Activated T-cell treated with anti-CD3 and anti-CD28 coated beads, Interleukin-2, amount 50 U/mL, for 48 hours (primary cell): ENCODE measurements around the gene HOXA13.
A peak's percentile ranks its signal among the peaks of the same experiment; 100 is the strongest.

Source experiments
- DNase-seq, 2 experiments: peaks; one replicate each; pipeline ENCODE4 v3.0.0-alpha.2; 2020

The HOXA13 gene

DNA sequence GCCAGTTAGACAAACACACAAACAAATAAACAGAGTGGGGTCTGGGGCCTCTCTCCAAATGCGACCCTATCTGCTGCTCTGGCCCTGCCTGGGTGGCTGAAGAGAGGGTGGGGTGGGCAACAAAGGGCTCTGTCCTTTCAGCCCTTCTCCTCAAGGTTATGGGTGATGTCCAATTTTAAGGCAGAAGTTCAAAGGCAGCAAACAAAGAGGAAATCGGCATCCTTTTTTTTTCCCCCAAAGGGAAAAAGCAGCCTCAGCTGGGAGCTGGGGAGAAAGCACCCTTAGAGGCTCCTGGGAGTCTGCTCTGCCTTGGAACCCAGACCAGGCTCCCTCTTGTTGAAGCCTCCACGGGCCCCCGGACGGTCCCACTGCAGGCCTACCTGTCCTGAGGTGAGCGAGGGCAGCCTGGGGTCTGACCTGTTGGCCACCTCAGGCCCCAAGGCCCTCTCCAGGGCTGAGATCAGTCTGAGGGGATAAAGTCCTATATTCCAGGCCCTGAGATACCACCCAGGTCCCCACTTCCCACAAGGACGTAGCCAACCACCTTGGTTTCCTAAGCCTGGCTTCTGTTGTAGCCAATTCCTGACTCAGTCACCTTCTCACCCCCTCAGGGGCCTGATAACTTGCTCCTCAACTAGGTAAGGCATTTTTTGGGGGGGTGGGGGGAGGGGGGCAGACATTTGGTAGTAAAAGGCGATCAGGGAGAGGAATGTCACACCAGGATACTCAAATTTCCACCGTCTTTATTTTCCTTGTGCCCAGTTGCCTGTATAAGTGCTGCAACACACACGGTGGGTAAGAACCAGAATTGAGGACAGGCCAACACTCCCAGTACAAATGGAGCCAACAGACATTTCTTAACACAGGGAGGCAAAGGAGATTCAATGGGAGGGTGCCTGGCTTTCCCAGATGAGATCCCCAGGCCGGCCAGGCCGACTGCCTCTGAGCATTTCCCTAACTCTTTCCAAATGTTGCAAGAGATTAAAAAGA, 19.2 kb downstream of the HOXA13 start:
- peak; percentile 12 to 14 for DNase-seq

DNA sequence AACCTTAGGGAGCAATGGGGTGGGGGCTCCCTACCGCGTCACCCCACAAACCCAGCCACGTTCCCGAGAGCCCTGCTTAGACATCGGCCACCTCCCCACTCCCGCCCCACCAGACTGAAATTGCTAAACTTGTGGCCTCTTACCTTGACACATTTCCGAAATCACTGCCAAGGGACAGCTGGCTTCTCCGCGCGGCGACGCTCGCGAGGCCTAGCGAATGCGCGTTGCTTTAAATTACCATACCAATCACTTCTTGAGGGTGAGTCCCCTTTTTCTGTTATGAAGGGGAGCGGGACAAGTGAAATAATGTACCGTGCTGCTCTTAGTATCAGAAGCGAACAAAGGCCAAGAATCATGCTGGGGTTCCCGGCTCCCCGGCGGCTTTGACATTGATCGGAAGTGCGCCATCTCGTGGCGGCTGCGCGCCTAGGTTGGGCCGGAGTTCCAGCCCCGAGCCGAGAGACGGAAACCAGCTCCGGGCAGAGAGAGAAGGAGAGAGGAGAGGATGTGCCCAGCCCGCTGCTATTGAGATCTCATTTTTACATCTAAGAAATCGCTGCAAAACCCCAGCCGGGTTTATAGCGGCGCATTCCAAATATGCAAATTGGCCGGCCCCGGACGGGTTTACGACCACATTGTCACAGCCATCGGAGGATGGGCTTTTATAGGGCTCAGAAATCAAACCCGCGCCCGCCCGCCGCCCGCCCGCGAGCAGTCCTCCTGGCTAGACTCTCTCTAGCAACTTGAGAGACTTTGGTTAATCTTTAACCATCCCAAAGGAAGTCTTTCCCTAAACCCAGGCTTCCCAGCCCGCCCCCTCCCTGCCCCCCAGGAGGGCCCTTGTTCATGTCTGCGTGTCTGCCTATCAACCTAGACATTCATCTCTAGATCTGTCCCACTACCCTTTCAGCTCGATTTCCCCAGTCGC, 20.1 kb downstream of the HOXA13 start:
- peak; percentile 75 to 80 for DNase-seq

DNA sequence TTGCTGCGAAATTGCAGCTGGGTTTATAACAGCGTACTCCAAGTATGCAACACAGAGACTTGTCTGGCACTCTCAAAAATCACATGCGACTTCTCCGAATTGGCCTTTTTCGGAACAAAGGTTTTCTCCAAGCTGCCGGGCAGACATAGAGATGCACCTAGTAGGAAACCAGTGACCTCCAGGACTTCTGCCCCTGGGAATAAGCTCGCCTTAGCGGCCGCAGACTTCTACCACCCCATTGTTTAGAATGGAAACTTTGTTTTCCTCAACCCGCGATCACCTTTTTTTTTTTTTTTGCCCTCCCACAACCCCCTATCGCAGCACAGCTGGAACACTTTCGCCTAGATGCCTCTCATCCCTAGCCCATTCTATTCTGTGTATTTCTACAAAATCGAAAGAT, 20.9 kb downstream of the HOXA13 start:
- DNase-seq = no peak

DNA sequence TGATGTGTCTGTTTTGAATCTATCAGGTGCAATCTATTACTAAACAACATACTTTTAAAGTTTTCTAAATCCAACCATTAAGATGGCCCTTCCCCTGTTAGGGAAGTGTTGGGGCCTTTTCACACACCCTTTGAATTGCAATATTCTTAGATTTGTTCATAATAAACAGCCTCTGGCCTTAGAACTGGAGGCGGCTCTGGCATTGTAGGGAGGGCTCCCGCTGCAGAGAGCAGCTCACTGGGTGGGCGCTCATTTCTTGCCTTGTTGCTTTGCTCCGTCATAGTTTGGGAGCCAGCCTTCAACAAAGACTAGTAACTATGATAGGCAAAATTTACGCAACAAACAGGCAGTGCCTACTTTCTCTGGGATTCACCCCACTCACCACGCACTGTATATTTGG, 21.5 kb downstream of the HOXA13 start:
- DNase-seq = no peak

DNA sequence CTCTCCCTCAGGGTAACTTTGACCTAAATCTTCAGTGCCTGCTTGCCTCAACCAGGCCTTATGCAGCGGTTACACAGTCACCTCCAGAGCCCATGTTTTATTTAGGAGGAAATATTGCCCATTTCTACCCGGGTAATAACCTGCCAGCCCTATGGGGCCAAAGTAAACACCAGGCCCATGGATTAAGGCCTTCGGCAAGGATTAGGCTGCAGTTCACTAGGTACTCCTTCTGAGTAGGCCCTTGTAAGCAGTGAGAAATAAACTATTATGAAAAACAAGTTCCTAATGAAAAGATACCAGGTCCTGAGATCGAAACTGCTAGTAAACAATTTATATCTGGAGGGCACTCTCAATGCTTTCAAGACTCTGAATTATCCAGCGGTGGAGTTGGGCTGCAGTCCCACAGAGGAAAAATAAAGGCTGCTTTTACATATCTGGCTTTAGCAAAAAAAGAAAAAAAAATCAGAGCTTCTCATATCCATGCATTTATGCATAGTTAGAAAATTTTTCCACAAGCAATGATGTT, 22.0 kb downstream of the HOXA13 start:
- no peak for DNase-seq

DNA sequence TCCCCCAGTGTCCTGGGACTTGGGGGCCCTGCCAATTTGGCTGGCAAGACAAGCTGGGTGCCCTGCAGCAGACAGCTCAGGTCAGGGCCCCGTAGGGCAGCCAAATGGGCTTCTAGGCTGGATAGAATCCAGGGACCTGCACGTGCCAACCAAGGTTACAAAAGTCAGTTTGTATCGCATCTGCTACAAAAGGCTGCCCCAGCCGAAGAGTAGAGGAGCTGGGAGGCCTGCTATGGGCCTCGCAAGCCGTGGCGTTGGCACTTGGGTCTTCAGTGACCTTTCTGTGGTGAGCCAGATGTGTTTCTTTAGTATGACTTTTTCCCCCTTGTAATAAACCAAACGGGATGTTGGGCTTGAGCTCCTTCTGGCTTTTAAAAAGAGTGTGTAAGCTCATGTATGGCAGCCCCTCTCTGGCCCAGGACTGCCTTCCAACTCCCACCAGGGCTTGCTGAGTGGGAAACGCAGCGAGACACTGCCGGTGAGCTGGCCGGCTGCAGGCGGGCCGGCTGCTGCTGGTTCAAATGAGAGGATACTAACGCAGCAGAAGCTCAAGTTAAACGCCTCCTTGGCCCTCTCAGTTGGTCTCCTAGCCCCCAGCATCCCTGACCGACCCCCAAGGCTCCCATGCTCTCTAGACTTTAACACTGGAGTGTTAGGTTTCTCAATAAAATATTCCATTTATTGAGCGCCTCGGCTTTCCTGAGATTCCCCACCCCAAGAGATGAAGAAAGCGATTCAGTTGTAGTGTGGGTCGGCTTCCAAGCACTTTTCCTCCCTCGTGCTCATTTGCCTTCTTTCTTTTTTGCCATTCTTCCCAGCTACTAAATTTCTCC, 22.7 kb downstream of the HOXA13 start:
- peak; percentile 11 to 13 for DNase-seq

DNA sequence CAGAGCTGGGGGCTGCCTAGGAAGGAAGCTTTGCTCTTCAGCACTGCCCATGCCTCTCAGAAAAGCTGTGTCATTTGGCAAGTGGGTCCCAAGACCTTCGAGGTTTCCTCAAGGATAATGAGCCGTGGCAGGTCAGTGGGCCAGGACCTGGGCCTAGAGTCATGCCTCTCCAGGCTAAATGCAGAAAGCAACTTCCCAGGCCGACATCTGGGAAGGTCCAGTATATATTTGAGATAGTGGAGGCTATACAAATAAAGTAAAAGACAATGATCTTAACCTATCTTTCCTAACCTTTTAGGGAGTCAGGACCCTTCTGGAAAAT, 23.4 kb downstream of the HOXA13 start:
- peak in 1 of 2 experiments; percentile 13 for DNase-seq

DNA sequence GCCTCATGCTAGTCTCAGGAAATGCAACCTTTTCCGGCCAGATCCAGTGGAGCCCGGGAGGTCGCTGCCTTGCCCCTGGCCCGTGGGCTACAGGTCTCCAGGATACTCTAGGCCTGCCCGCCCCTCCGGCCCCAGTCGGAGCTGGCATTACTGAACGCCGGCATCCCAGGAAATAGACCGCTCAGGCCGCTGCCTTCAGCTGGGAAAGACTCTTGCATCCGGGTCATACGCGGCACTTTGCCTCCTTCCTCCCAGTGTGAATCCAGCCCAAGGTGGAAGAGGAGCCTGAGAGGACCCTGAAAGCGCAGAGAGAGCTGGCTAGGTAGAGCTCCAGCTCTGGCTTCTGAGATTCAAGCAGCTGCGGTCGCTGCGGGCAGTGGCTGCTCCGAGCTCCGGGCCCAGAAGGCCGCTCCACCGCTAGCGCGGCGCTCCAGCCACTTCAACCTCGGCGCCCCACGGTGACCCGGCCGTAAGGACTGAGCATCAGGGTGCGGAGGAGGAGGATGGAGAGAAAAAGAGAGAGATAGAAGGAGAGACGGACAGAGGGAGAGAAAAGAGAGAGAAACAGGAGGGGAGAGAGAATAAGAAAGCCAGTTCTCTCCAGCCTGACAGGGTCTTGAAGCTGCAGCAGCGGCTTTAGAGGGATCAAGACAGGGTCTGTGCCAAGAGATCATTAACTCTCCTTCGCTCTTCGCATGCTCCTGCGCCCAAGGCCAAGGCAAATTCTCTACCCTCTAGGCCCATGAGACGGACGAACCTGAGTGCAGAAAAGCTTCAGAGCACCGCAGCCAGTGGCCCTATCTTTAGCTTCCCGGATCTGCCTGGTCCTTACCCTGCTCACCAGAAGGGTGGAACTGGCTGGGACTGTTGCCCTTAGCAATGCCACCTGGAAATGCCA, 24.0 kb downstream of the HOXA13 start:
- peak in 1 of 2 experiments; percentile 14 for DNase-seq

DNA sequence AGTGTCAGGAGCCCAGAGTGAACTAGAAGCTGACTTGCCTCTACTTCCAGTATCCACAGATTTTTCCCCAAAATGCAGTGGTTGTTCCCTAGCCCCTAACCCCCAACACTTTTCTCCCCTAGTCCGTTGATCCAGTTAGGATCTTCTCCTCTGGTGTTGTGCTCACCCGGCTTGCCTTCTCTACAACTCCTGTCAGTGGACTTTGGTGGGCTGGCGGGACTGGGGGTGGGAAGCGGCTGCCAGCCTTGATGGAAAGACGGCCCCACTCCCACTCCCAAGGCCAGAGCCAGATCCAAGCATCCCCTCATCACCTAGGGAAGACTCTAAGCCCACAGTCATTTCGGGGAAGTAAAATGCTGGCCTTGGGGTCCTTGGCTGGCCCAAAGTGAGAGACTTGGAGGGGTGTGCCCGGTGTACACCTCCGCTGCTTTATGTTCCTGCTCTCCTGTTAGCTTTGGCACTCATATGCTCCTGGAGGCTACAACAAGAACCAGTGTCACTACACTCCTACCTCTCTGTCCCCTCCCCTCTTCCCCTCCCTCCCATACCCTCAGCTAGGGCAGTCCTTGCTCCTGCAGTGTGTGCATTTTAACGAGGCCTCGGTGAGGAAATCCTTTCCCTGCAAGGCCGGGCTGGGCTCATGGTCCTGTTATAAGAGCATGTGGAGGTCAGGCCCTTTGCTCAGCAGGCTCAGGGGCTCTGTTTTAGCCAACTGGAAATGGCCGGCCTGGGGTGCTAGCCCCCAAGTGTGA, 24.8 kb downstream of the HOXA13 start:
- DNase-seq = peak in 1 of 2 experiments; percentile 17

DNA sequence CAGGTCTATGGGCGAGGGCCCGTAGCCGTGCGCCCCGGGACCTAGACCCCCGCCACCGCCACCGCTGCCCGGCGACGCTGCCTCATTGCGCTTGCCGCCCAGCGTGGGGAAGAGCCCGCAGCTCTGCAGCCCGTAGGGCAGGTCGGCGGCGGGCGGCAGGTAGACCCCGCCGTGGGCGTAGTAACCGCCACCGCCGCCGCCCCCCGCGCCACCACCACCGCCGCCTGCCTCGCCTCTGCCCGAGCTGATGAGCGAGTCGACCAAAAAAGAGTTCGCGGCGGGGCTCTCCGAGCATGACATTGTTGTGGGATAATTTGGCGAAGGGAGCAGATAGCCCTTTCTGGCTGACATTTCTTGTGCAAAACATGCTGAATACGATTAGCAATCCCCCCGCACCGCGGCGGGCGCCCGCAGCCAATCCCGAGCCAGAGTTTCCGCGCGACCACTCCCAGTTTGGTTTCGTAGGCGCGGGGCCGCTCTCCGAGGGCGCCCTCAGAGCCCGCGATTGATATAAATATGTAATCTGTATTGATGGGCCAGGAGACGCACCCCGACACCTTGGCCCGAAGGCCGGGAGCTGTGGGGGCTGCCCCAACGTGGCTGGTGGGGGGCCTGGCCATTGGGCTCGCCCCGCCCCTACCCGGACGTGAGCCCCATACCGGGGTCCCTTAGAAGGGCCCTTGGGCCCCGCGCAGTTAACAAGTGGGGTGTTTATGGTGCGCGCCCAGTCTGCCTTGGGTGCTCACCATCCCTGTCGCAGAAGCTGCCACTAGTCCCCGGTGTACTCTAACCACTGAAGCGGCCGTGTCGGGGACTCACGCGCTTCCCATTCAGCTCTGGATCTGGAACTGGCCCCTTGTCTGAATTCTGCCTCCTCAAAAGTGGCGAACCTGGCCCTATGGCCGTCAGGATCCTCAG, 25.7 kb downstream of the HOXA13 start, which contains the start of gene HOXA10:
TSS of gene HOXA10 (minus strand) at position 365 of the 918 bp plus-strand sequence. CDS start at position 351, 14 bp downstream.
- DNase-seq = peak; percentile 19 to 23

DNA sequence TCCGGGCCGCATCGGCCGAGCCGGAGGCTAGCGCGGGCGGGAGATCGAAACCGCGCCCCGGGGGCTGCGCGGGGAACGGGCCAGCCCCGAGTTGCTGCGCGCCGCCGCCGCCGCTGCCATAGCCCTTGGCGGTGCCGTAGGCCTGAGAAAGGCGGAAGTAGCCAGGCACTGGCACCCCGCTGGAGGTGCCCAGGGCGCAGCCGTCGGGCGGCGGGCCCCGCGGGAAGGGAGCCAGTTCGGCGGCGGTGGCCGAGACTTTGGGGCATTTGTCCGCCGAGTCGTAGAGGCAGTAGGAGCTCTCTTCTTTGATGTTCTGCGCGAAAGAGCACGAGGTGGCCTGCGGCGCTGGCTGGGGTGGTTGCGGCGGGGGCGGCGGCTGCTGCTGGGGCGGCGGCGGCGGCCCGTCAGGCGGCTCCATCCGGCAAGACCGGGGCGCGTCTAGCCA, 26.4 kb downstream of the HOXA13 start:
- DNase-seq = peak; percentile 45 to 55

DNA sequence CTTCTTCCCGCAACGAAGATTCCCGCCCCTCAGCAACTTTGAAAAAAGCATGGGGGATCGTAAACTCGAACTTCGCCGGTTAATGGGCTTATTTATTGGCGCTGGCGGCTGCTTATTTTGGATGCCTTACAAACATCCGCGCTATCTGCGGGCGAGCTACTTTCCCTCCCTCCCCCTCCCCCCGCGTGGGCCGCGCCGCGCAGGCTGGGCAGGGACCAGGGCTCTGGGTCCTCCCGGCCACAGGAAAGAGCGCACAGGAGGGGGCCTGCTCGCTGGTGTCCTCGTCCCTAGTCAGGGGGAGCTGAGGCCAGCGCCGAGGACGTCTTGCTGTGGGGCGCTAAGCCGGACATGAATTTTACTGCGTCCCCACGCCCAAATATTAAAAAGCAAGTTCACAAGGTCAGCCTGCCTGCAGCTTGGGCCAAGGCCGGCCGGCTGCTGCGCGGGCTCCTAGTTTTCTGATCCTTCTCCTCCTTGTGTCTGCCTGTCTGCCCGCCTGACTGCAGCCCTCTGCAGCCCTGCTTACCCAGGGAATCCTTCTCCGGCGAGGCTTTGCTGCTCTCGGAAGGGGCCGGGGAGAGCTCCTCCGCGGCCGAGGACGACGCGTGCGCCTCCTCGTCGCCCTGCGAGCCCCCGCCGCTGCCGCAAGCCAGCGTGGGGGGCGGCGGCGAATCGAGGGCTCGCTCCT, 26.9 kb downstream of the HOXA13 start:
- DNase-seq = peak; percentile 37 to 49

DNA sequence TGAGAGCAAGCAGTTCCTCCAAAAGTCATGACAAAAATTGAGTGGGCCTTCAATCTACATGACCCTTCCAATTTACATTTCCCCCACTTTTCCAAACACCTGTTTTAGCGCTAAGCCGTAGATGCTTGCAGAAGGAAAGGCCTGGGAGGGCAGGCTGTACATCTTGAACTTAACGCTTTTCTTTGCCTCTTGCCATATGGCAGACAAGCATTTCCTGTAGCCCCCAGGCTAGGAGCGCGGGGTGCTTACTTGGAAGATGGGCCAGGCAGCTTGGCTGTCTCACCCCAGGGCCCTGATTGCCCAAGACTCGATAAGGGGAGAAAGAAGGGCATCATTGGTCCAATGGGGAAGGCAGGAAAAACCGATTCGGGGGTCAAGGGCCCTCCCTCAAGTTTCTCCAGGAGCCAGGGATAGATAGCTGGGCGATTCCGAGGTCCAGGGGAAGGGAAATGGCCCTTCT, 27.5 kb downstream of the HOXA13 start:
- peak; percentile 30 to 33 for DNase-seq

DNA sequence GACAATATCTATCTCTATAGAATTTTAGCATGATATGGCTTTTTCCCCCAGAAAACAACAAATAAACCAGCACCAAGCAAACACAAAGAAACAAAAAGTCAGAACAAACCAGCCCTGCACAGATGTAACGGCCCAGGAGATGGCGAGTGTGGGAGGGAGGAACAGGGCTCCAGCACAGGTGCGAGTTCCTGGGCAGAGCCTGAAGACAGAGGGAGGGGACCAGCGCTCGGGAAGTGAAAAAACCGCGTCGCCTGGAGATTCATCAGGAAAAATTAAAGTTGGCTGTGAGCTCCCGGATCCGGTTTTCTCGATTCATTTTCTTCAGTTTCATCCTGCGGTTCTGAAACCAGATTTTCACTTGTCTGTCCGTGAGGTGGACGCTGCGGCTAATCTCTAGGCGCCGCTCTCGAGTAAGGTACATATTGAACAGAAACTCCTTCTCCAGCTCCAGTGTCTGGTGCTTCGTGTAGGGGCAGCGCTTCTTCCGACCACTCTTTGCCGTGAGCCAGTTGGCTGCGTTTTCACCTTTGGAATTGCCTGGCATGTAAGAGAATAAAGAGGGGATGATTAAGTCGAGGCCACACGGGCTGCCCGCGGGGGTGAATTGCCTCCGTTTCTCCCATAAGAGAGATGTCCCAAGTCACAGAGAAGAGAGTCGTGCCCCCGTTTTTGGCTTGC, 28.1 kb downstream of the HOXA13 start:
- DNase-seq = peak; percentile 26 to 36

DNA sequence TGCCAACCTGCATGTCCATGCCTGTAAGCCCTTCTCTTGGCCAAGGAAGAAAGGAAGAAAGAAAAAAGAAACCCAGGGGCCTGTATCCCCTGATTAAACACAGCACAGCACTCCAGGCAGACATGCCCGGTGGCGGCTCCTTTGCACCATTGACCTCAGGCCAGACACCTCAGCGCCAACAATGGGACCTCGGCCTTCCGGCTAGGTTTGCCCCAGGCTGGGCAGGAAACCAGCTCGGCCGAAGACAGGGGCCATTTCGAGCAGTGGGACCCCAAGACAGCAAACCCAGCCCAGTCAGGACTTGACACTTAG, 28.6 kb downstream of the HOXA13 start:
- peak; percentile 21 to 27 for DNase-seq

DNA sequence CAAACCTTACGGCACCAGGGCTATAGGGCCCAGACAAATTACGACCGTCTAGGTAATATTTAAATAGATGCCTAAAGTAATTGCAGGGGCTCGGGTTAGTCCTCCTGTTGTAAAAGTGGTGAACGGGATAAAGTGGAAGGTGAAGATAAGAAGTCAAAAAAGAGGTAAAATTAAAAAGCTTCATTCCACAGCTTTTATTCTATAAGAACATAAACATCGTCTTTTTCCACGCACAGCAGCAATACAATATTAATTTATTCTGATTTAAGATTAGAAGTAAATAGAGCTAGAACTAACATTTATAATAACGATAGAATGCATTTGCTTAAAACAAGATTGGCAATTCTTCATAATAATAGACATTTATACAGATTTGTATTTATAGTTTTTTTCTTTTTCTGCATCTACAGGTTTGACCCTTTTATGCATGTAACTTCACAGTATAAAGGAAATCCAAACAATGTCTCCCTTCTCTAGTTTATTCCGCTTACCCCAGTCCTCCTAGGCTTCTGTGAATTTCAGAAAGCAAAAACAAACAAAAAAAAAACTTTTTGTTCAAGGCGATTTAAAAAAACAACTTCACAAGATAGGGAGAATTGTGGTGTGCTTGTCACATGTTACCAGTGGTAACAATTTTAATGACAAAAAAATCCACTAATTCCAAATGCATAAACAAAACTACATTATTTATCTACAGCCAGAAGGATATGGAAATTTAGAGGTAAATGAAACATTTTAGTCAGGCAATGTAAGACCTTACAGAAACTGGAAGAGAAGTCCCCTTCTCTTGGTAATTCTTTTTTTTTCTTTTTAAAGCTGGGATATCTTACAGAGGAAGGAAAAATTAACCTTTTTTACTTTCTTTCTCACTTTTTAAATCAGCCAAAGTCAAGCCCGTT, 29.2 kb downstream of the HOXA13 start:
- peak in 1 of 2 experiments; percentile 20 for DNase-seq
